HG03469 (cell line): ENCODE results near the gene ERC2.

ENCODE experiments used
- ATAC-seq: cut with Tn5 transposase; IDR thresholded peaks from one replicate; pipeline ENCODE4 v1.9.1; 2021; ENCODE audit warnings: mild to moderate bottlenecking, moderate library complexity, moderate number of reproducible peaks; ENCODE audit not compliant: unreplicated experiment

The ERC2 gene

DNA sequence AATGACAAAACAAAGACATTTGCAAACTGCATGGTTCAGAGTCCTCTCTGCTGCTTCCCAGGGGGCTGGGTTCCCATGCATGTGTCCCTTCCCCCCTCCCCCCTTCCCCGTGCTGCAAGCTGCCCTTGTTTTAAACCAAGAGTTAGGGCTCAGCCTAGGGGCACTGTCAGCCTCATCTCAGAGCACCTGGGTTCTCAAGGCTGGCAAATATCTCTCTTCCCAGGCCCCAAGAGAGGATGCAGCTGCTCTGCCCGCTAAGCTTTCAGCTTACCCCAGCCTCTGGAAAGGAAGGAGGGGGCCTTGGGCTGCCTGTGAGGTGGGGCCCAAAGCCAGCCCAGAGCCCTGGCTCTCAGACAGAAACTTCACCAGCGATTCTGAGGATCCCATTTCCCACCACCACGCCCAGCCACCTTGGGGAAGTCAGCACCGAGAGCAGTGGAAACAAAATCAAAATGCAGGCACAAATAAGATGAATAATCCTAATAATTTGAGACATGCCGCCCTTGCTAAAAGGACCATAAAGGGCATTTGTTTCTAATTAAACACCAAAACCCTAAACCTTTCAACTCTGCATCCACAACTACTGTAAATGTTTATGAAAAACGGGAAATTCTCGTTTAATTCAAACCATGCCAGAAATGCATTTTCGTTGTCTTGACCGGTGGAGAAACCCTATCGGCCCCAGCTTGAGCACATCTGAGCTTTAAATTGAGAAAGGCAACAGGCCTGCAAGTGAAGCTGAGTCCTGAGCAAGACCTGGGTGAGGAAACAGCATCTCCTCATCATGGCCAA is 913.4 kb downstream of the ERC2 start:
- no peak for ATAC-seq

- no peak for ATAC-seq
Observed at GRCh38 chr3:55551644-55552043, 916.6 kb downstream of the ERC2 start.

DNA sequence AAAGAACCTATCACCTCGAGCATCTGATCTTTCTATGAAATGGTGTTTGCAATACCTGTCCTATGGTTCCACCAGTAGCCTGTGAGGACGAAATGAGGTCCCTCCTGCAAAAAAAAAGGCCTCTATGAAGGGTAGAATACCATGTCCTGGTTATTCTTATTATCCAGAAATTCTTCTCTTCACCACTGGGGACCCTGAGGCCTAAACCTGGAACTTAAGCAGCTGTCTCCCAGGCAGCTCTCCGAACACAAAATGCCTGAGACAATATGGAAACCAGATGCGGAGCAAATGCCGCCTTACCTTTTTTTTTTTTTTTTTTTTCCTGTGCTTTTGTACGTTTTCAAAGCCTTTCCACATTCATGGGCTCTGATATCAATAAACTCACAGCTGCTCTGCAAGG is 919.1 kb downstream of the ERC2 start:
- ATAC-seq, result no peak

- ATAC-seq, result no peak
Observed at GRCh38 chr3:55546866-55547669, 921.2 kb downstream of the ERC2 start.

DNA sequence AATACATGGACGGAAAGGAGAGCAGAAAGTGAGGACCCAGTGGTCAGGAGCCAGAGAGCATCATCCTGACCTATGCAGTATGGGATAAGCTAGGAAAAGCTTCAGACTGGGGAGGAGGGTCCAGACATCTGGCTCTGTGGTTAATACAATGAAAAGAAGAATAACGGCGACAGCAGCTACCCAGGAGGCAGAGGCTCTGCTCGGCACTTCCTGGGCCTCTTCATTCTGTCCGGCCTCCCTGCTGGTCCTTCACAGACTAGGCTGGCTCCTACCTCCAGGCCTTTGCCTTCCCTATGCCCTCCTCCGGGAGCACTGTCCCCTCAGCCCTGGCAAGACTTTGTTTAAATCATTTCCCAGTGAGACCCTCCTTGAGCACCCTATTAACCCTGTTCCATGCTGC is 922.3 kb downstream of the ERC2 start:
- ATAC-seq, result no peak

DNA sequence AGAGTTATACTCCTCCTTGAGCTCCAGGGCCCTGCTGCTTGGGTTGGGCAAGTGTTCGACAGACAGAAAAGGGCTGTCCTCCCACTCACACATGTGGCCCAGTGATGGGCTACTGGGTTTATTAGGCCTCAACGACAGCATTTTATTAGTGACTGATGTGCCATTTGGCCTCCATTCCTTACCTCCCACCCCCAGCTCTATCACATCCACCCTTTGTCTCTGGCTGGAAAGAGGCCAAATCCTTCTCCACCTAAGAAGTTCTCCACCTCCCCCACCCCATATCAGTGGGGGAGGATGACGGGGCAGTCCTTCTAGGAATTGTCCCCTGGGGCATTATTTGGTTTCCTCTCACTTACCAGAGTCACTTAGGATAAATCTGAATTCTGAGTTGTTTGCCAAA is 924.0 kb downstream of the ERC2 start:
- no peak for ATAC-seq

GRCh38 chr3:55543181-55543614 is 925.1 kb downstream of the ERC2 start:
- ATAC-seq, result no peak

- ATAC-seq, result no peak
Observed at GRCh38 chr3:55541456-55541855, 926.8 kb downstream of the ERC2 start.

DNA sequence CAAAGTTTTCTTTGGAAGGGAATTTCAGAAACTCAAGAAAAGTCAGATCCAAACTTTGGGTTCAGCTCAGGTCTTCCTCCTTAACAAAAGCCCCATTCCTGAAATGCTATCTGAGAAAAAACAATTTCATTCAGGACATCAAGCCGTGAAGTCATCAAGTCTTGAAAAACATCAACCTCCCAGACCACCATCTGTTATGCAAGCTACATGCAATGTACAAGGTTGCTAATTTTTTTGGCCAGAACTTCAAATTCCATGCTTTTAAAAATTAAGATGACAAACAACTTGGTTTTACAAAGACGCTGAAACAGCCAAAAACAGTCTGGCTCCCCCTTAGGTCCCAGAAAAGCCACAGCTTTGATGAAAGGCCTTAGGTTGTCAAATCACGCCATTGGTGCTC is 927.3 kb downstream of the ERC2 start:
- no peak for ATAC-seq

DNA sequence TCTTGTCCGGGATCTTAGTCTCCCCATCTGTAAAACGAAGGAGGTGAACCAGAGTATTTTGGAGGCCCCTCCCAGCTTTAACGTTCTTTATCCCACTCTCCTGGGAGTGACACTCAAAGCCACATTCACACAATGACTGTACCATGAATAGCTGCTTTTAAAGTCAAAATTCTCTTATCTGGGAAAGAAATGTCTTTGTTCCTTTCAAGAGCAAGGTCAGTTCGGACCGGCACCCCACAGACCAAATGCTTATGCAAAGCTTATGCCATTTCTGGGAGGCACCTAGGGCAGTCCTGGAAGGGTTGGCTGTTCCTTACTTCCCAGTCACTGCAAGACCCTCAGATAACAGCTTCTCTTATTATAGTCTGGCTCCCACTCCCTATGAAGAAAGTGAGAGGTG is 927.7 kb downstream of the ERC2 start:
- no peak for ATAC-seq

- no peak for ATAC-seq
Observed at GRCh38 chr3:55538158-55538557, 930.1 kb downstream of the ERC2 start.

DNA sequence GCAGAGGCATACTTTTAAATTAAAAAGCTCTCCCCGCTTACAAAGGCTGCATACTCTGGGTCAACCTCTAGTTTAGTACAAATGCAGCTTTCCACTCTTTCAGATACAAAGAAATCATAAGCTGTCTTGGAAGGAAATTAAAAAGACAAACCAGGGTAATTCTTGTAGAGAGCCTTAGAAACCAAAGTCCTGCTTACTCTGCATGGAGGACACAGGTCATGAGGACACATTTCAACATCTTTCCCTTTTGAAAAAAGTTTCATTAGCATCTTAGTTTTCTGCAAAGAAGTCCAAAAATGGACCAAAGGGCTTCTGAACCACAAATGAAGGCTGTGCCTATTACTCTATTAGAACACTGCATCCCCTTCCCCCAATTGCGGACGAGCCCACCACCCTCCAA is 930.7 kb downstream of the ERC2 start:
- no peak for ATAC-seq

DNA sequence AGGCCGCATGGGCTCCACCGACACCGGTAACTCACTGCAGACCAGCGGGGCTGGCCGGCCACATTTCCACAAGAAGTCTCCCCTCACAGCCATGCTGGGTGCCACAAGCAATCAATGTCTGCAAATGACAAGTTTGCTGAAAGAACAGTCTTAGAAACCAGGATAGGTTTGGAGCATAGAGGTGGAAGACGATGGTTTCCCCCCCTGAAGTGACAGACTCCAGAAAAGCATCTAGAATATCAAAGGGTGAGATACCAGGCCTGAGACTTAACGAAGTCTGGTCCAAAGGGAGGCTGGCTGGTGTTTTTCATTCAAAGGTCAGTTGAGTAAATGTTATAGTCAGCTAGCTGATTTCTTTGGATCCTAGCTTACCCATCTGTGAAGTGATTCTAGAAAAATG is 931.1 kb downstream of the ERC2 start:
- no peak for ATAC-seq

GRCh38 chr3:55534876-55535275 is 933.4 kb downstream of the ERC2 start:
- ATAC-seq, result no peak

- no peak for ATAC-seq
Observed at GRCh38 chr3:55532806-55533205, 935.5 kb downstream of the ERC2 start.

DNA sequence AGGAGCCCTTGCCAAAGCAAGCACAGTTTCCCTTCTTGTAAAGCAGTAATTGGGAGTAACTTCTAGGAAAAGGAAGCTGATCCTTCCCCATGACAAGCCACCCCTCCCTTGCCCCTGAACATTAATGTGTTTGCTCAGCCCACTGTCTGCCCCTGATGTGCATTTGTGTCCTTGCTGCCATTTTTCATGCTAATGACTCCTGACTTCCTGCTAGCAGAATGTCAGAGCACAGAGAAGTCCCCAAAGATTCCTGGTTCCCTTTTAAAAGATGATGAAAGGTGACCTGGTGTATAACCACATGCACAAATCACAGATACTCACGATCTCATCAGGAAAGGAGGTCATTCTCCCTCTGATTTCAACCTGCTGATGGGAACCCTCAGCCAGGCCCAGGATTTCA is 936.9 kb downstream of the ERC2 start:
- no peak for ATAC-seq

DNA sequence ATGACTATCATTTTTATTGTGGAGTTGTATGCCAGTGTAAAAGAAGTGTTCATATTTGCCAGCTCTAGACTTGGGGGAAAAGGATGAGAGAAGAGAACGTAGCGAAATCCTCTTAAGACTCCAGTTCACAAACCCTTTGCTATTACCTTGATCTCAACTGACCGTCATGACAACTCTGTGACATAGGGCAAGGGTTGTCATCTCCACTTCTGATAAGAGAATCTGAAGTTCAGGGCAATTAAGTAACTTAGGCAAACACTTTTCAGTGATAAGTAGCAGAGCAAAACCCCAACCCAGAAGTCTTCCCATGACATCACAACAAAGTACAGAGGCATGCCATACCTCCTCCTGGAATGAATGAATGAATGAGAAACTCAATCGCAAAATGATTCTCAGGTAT is 940.9 kb downstream of the ERC2 start:
- ATAC-seq, result no peak

DNA sequence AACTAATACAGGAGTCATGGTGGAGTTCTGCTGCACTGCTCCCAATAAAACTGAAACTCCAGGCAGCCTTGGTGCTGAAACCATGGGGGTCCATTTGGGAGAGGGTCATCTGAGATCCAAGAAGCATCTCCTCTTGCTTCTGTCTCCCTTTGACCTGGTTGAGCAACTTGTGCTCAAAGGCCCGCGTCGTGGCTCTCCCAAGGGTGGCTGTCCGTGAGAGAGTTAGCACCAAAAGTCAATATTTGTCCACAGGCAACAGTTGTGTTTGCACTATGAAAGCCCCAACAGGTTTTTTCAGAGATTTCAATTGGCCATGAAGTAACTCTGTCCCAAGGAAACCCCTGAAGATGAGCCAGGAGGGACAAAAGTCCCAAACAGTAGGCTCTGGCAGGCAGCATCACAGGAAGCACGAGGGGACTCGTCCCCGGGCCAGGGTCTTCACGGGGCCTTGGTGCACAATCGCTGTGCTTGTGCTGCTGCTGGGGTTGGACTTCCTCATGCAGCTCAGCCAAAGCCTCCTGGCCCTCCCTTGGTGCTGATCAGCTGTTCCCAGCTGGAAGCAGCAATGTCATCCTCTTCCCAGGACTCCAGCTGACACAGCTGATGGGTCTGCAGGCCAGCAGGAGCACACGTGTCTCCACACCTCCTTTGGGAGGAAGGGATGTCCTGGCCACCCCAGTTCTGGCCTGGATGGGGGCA is 941.8 kb downstream of the ERC2 start:
- ATAC-seq, result no peak

GRCh38 chr3:55525436-55525835 is 942.8 kb downstream of the ERC2 start:
- ATAC-seq, result no peak

DNA sequence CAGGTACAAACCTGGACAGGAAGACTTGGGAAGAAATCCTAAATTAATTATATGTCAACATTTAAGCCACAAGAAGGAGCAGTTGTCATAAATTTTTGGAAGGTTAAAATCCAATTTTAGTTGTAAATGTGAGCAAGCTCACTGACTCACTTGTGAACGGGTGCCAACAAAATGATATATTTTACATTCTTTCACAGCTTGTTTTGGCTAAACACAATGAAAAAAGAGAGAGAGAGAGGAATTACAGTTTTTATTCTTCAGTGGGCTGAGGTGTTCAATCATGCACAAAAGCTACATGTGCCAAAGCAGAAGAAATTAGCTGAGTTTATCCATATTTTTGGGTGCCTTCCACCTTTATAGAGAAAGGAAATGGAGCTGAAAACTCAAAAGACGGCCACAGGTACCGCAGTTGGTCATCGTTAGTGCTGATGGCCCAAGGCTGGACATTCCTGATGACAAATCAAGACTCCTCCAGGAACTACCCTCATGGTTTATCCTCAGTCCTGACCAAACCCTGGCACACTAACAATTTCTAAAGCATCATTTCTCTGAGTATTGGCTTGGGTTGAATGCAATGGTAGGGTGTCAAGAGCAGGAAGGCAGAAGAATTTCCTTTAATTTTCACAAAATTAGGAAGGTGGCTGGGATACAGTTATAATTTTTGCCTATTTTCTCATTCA is 943.6 kb downstream of the ERC2 start:
- no peak for ATAC-seq

DNA sequence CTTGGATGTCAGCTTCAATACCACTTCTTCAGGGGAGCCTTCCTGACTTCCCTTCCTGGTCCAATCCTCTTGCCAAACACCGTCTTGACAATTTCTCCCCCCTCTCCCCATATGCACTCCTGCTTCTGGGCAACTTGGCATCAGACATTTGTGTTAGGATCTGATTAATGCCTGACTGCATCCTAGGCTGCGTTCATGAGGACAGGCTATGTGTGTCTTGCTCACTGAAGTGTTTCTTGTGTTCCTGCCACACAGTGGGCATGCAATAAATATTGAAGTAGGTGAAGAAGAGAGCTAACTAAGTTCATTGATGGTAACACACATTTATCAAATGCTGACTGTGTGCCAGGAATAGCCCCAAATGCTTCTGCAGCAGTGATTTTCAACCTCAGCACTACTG is 944.8 kb downstream of the ERC2 start:
- no peak for ATAC-seq
